HUES48 (cell line): ENCODE data around the gene TMCO1.
"Not testable (repeated sequence)": the region's sequence is repeated elsewhere in the genome, so short reads cannot be mapped to it uniquely, and the experiment has no call there.

Experiments
- H3K27ac ChIP-seq: one replicate; pipeline ENCODE4 v1.7.0; 2013; ENCODE audit warnings: low read depth, low read length, inconsistent platforms
- H3K27me3 ChIP-seq: 2 replicates; pipeline ENCODE4 v1.6.1; 2013; ENCODE audit warnings: mild to moderate bottlenecking, low read length; ENCODE audit not compliant: control insufficient read depth, insufficient read depth
- H3K36me3 ChIP-seq: 2 replicates; pipeline ENCODE4 v1.6.1; 2013; ENCODE audit warnings: low read length; ENCODE audit not compliant: control insufficient read depth, insufficient read depth
- H3K4me1 ChIP-seq: 2 replicates; pipeline ENCODE4 v1.6.1; 2013; ENCODE audit warnings: mild to moderate bottlenecking, low read length; ENCODE audit not compliant: control insufficient read depth, insufficient read depth
- H3K4me3 ChIP-seq: 2 replicates; pipeline ENCODE4 v1.5.1; 2013; ENCODE audit warnings: mild to moderate bottlenecking, low read depth, low read length
- H3K9ac ChIP-seq: 2 replicates; pipeline ENCODE4 v1.6.1; 2013; ENCODE audit warnings: mild to moderate bottlenecking, low read depth, low read length, moderate library complexity
- H3K9me3 ChIP-seq: 2 replicates; pipeline ENCODE4 v1.6.1; 2013; ENCODE audit warnings: low read length; ENCODE audit not compliant: control insufficient read depth, insufficient read depth

The TMCO1 gene

DNA sequence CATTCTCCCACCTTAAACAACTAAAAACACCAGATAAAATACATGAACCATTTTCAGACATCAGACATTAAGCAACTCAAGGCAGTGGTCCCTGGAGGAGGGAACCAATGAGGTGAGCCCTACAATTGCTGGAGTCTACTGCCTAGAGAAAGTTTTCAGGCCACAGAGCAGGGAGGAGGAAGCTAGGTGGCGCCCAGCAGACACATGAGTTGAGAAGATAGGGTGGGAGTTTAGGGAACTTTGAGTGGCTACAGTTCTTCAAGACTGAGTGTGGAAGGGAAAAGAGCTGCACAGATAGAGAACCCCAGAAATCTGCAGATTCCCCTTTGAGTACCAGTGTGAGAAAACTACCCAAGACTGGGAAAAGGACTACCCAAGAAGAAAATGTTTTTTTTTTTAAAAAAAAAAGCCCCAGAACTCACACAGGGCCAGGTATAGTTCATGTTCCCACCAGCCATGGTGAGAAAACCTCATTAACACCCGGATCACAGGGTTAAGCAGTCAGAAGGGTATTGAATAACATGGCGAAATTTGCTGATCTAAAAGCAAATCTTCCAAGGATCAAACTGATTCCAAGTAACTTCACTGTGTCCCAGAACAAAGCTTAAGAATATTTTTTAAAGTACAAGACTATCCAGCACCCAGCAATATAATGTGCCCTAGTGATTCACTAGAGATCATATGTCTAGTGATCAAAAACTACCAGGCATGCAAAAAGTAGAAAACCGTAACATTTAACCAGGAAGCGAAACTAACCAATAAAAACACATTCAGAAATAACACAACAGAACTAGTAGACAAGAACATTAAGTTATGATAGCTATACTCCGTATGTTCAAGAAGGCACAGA lies 82.3 kb downstream of the TMCO1 start:
- no peak overlapping the region for H3K9ac ChIP-seq
- no peaks in the 10 kb centered on the region for H3K27me3 ChIP-seq
- H3K4me1 ChIP-seq: no peaks in the 10 kb centered on the region
- peaks cover 30% of the 10 kb centered on the region for H3K36me3 ChIP-seq
- H3K4me3 ChIP-seq: no peak overlapping the region
- H3K9me3 ChIP-seq: peaks cover 3% of the 10 kb centered on the region; the same call in 1 of the 2 replicates
- H3K27ac ChIP-seq: no peak overlapping the region

DNA sequence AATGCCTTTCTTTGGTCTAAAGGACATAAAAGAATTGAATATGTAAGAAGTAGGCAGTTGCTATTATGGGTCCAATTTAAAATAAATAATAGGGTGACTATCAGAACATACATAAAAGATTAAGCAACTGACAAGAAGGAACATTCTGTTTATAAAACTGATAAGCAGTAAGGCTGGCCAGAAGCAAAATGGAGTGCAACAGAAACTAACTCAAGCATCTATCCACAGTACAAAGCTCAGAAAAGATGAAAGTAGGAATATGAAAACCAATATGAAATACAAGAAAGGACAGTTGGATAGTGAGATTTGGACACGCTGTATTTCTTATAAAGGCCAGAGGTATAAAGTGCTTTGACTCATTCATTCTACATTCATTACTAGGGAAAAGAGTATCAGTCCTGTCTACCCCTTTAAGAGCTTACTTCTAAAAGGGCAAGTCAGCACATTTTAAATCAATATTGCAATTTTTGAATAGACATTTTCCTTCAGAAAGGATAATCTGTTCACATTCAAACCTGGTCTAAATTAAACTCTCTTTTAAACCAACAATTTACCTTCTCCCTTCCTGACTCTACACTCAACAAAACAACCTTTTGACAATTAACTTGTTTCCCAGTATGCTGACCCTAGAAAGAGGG lies 84.7 kb downstream of the TMCO1 start:
- no peaks in the 10 kb centered on the region for H3K27me3 ChIP-seq
- H3K9ac ChIP-seq: no peak overlapping the region
- H3K36me3 ChIP-seq: peaks cover 42% of the 10 kb centered on the region
- H3K4me3 ChIP-seq: no peak overlapping the region
- H3K9me3 ChIP-seq: no peaks in the 10 kb centered on the region
- no peak overlapping the region for H3K27ac ChIP-seq
- no peaks in the 10 kb centered on the region for H3K4me1 ChIP-seq

DNA sequence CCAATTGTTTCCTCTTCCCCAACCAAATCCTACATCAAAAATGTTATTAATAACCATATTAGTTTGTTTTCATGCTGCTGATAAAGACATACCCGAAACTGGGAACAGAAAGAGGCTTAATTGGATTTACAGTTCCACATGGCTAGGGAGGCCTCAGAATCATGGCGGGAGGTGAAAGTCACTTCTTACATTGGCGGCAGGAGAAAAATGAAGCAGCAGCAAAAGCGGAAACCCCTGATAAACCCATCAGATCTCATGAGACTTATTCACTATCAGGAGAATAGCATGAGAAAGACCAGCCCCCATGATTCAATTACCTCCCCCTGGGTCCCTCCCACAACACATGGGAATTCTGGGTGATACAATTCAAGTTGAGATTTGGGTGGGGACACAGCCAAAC lies 87.9 kb downstream of the TMCO1 start:
- not testable (repeated sequence) for H3K9ac ChIP-seq, H3K27me3 ChIP-seq, H3K9me3 ChIP-seq, H3K4me3 ChIP-seq, H3K27ac ChIP-seq, H3K4me1 ChIP-seq
- peaks cover 65% of the 10 kb centered on the region for H3K36me3 ChIP-seq

DNA sequence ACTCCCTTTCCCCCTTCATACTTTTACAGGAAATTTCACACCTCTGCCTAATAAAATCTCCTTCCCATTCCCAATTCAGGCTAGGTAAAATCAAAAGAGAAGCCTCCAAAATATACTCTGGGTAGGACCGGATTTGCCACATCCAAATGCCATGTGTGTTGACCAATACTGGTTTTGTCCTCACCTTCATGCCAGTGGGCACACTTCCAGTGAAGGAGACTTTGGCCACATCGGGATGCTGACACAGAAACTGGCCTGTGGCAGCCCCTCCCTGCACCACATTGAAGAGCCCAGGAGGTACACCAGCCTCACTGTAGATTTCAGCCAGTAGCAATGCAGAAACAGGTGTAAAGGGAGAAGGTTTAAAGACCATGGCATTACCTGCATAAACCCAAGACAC lies 88.4 kb downstream of the TMCO1 start:
- Histone ChIP-seq H3K27me3 (no peaks in the 10 kb centered on the region), H3K36me3 (peaks cover 70% of the 10 kb centered on the region), H3K4me3 (no peak overlapping the region), H3K9me3 (no peaks in the 10 kb centered on the region), H3K4me1 (no peaks in the 10 kb centered on the region), H3K27ac (no peak overlapping the region), H3K9ac (no peak overlapping the region)

DNA sequence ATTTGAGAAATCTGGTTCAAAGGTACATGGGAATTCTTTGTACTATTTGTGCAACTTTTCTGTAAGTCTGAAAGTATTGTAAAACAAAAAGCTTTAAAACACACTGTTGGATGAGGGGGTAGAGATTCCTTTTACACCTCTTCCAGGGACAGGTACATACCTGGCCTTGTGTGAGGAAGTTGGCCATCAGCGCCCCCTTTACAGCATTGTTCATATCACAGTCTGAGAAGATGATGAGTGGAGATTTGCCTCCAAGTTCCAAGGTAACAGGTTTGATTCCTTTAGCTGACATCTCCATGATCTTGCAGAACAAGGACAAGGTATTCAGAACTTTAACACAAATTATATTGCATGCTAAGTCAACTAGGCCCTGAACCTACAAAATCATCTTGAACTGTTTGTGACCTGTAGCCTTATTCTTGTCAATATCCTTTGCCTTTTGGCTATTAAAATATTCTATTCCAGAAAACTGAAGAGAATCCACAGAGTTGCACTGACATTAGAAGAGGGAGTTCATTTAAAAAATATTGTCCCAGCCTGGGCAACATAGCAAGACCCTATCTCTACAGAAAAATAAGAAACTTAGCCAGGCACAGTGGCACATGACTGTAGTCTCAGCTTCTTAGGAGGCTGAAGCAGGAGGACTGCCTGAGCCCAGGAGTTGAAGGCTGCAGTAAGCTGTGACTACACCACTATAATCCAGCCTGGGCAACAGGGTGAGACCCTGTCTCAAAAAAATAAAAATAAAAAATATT lies 89.2 kb downstream of the TMCO1 start:
- Histone ChIP-seq H3K27me3 (no peaks in the 10 kb centered on the region), H3K27ac (no peak overlapping the region), H3K36me3 (peaks cover 75% of the 10 kb centered on the region)

GRCh38 chr1:165678509-165678908 lies 90.2 kb downstream of the TMCO1 start:
- Histone ChIP-seq H3K9me3 (no peaks in the 10 kb centered on the region), H3K27me3 (no peaks in the 10 kb centered on the region), H3K27ac (no peak overlapping the region), H3K4me3 (no peak overlapping the region), H3K9ac (no peak overlapping the region), H3K4me1 (no peaks in the 10 kb centered on the region), H3K36me3 (peaks cover 75% of the 10 kb centered on the region)

More for the DNA sequence above, 89.2 kb downstream of the TMCO1 start:
- Histone ChIP-seq H3K4me1 (no peaks in the 10 kb centered on the region), H3K4me3 (no peak overlapping the region), H3K9ac (no peak overlapping the region), H3K9me3 (no peaks in the 10 kb centered on the region)
